GM18909 (cell line): Measurements from ENCODE around the gene DIPK1B.

Experiments used
- ATAC-seq: cut with Tn5 transposase; IDR thresholded peaks from one replicate; pipeline ENCODE4 v1.9.1; 2021; ENCODE audit warnings: mild to moderate bottlenecking; ENCODE audit not compliant: unreplicated experiment, poor library complexity

Gene DIPK1B

GRCh38 chr9:136711751-136712689 is at the start of gene DIPK1B:
Gene DIPK1B, plus strand, starts transcription at chr9:136712572. Its CDS starts 94 bp downstream, at chr9:136712666.
- no peak for ATAC-seq

GRCh38 chr9:136662656-136663581 is 49.5 kb upstream of the DIPK1B start, which contains the start of gene EGFL7:
Gene EGFL7, plus strand, starts transcription at chr9:136662916. Its CDS starts 5,367 bp downstream, at chr9:136668283.
- no peak for ATAC-seq

- no peak for ATAC-seq
These were observed 48.1 kb upstream of the DIPK1B start for GRCh38 chr9:136664000-136664915.

- ATAC-seq, result no peak
These were observed 47.2 kb upstream of the DIPK1B start for GRCh38 chr9:136665111-136665703.

GRCh38 chr9:136665704-136666371 is 46.5 kb upstream of the DIPK1B start:
- no peak for ATAC-seq

GRCh38 chr9:136666372-136667213 is 45.8 kb upstream of the DIPK1B start:
- no peak for ATAC-seq

- no peak for ATAC-seq
These were observed 45.0 kb upstream of the DIPK1B start for GRCh38 chr9:136667214-136667939.

GRCh38 chr9:136667940-136668760 is 44.2 kb upstream of the DIPK1B start:
- ATAC-seq, result no peak

- ATAC-seq, result no peak
These were observed 43.2 kb upstream of the DIPK1B start for GRCh38 chr9:136668983-136669790.

- ATAC-seq, result no peak
These were observed 42.4 kb upstream of the DIPK1B start for GRCh38 chr9:136669791-136670464.

- no peak for ATAC-seq
These were observed 41.7 kb upstream of the DIPK1B start for GRCh38 chr9:136670576-136671253.

- no peak for ATAC-seq
These were observed 41.1 kb upstream of the DIPK1B start for GRCh38 chr9:136671254-136671614.

- no peak for ATAC-seq
These were observed 40.5 kb upstream of the DIPK1B start for GRCh38 chr9:136671646-136672430.
